HepG2 (cell line): ENCODE data around the gene OR2AT4. TPM values are rescaled to one million over a fixed set of nuclear protein-coding genes. Genes with fewer than 3 reads are reported as not detected.

Experiments used
- ATAC-seq: fragments of 200-7000 bp; cut with Tn5 transposase; 3 replicates; pipeline ENCODE4 v1.9.1; 2020; ENCODE audit warnings: mild to moderate bottlenecking, moderate library complexity
- BruUV-seq: library from RNA; stranded (reverse); fragments of 400-500 nt; replicated peaks from 2 replicates; lab custom pipeline; 2021; lab: Mats Ljungman, UMichigan
- CTCF ChIA-PET: fragments of 300-600 bp; formaldehyde crosslinking; extraction: SDS; loops from one replicate; lab custom pipeline; 2021; ENCODE audit warnings: low total read pairs, inconsistent platforms, low intra/inter-chr PET ratio; lab: Yijun Ruan, JAX
- POLR2A ChIA-PET: fragments of 350-600 bp; sonication (Branson Sonifier 250); formaldehyde crosslinking; loops from one replicate; lab custom pipeline; 2020; ENCODE audit warnings: antibody characterized with exemption, inconsistent platforms; lab: Yijun Ruan, JAX
- DNase-seq: peaks from one replicate; pipeline ENCODE4 v3.0.0-alpha.2; 2015; ENCODE audit warnings: low spot score
- FAIRE-seq: peaks from 3 replicates; lab custom pipeline; 2011; peaks lifted over from hg19 to GRCh38; lab: Jason Lieb, UNC
- H2AFZ ChIP-seq: one replicate; pipeline ENCODE4 v1.6.1; 2011; ENCODE audit warnings: low read length, inconsistent platforms
- H3K27ac ChIP-seq: fragments of 300-600 bp; 3 replicates; pipeline ENCODE4 v1.8.0; 2011; ENCODE audit warnings: mixed run types, mild to moderate bottlenecking, mixed read lengths, low read length, inconsistent platforms; ENCODE audit not compliant: insufficient read depth; ENCODE audit errors: extremely low read length
- H3K27me3 ChIP-seq, 2 experiments: fragments of 200-600 bp in 1 of 2; 2 replicates in 1 of 2; 3 replicates in 1 of 2; pipeline versions ENCODE4 v1.6.0 to v1.8.0; 2011; ENCODE audit warnings: low read length in 2 of 2, mild to moderate bottlenecking in 2 of 2, moderate library complexity in 2 of 2, inconsistent platforms in 1 of 2; ENCODE audit not compliant: insufficient read depth in 2 of 2, control insufficient read depth in 1 of 2
- H3K36me3 ChIP-seq, 2 experiments: fragments of 200-600 bp in 1 of 2; replicated peaks in 1 of 2; 2 replicates in 1 of 2; 3 replicates in 1 of 2; pipeline versions ENCODE4 v1.5.1 to v1.8.0; 2011; ENCODE audit warnings: low read length in 2 of 2, inconsistent platforms in 1 of 2; ENCODE audit not compliant: insufficient read depth in 2 of 2, control insufficient read depth in 1 of 2
- H3K4me1 ChIP-seq: 2 replicates; pipeline ENCODE4 v1.5.1; 2012; ENCODE audit warnings: low read length, inconsistent platforms; ENCODE audit not compliant: insufficient read depth
- H3K4me2 ChIP-seq: 2 replicates; pipeline ENCODE4 v1.6.0; 2011; ENCODE audit warnings: low read depth, low read length, inconsistent platforms
- H3K4me3 ChIP-seq, 3 experiments: fragments of 200-600 bp in 1 of 3; sonication (generic), shearing (Covaris generic) in 1 of 3; replicated peaks in 1 of 3; 2 replicates each; pipeline ENCODE4 v1.5.1; 2011 to 2016; ENCODE audit warnings: low read length in 3 of 3, inconsistent platforms in 2 of 3, low read depth in 2 of 3, mild to moderate bottlenecking in 2 of 3, control low read depth in 1 of 3, mixed read lengths in 1 of 3; ENCODE audit not compliant: insufficient read depth in 1 of 3
- H3K79me2 ChIP-seq: one replicate; pipeline ENCODE4 v1.6.1; 2011; ENCODE audit warnings: low read length, inconsistent platforms; ENCODE audit not compliant: insufficient read depth
- H3K9ac ChIP-seq: 2 replicates; pipeline ENCODE4 v1.6.0; 2011; ENCODE audit warnings: mild to moderate bottlenecking, low read depth, low read length, inconsistent platforms; ENCODE audit not compliant: insufficient read depth
- H3K9me3 ChIP-seq: 2 replicates; pipeline ENCODE4 v1.5.1; 2012; ENCODE audit warnings: mild to moderate bottlenecking, low read length
- H4K20me1 ChIP-seq: 2 replicates; pipeline ENCODE4 v1.6.0; 2011; ENCODE audit warnings: inconsistent platforms, mild to moderate bottlenecking, low read length, moderate library complexity; ENCODE audit not compliant: insufficient read depth
- ARID5B ChIP-seq: IDR thresholded peaks from 2 replicates; pipeline ENCODE4 v1.4.0; 2020; ENCODE audit warnings: mild to moderate bottlenecking, missing genetic modification reagents
- BHLHE40 ChIP-seq: IDR thresholded peaks from 2 replicates; pipeline ENCODE4 v1.6.1; 2011; ENCODE audit warnings: low read length, improper control_type of control experiment
- CBX5 ChIP-seq: sonication (generic); formaldehyde crosslinking; IDR thresholded peaks from 2 replicates; pipeline ENCODE4 v1.4.0; 2020; ENCODE audit warnings: missing genetic modification reagents, borderline replicate concordance
- CEBPG ChIP-seq: IDR thresholded peaks from 2 replicates; pipeline ENCODE4 v1.6.1; 2016
- MED13 ChIP-seq: sonication (generic); formaldehyde crosslinking; IDR thresholded peaks from 2 replicates; pipeline ENCODE4 v1.5.0; 2020; ENCODE audit warnings: missing genetic modification reagents
- MXI1 ChIP-seq: IDR thresholded peaks from 3 replicates; pipeline ENCODE4 v1.6.1; 2012; ENCODE audit warnings: low read depth, low read length, inconsistent platforms, borderline replicate concordance
- MYC ChIP-seq: sonication (generic); formaldehyde crosslinking; IDR thresholded peaks from 2 replicates; pipeline ENCODE4 v1.9.0; 2021; ENCODE audit warnings: missing genetic modification reagents, borderline replicate concordance
- MZF1 ChIP-seq: sonication (generic); formaldehyde crosslinking; IDR thresholded peaks from 2 replicates; pipeline ENCODE4 v1.8.1; 2023; ENCODE audit warnings: mild to moderate bottlenecking, missing genetic modification reagents, borderline replicate concordance
- SNRNP70 ChIP-seq: fragments of 200-400 bp; formaldehyde crosslinking; IDR thresholded peaks from 2 replicates; pipeline ENCODE4 v1.6.1; 2017; ENCODE audit warnings: mild to moderate bottlenecking, low read depth, low read length, moderate library complexity
- TAF15 ChIP-seq: fragments of 200-400 bp; formaldehyde crosslinking; IDR thresholded peaks from one replicate; pipeline ENCODE4 v1.6.1; 2018; ENCODE audit warnings: mild to moderate bottlenecking, low read depth, low read length; ENCODE audit not compliant: poor library complexity, severe bottlenecking
- ZFP36L1 ChIP-seq: sonication (generic); formaldehyde crosslinking; IDR thresholded peaks from 2 replicates; pipeline ENCODE4 v1.8.0; 2022; ENCODE audit warnings: mild to moderate bottlenecking, missing genetic modification reagents, moderate library complexity
- ZNF496 ChIP-seq: sonication (generic); formaldehyde crosslinking; IDR thresholded peaks from 2 replicates; pipeline ENCODE4 v1.8.1; 2023; ENCODE audit warnings: mild to moderate bottlenecking, moderate library complexity, missing genetic modification reagents; ENCODE audit not compliant: insufficient replicate concordance
- ZNF644 ChIP-seq: IDR thresholded peaks from 2 replicates; pipeline ENCODE4 v1.6.1; 2016; ENCODE audit warnings: low read depth
- WGBS: methylation state at CpG from one replicate; pipeline ENCODE4 v1.1.6; 2017; ENCODE audit warnings: low lambda C conversion rate; 5-methylcytosine and 5-hydroxymethylcytosine counted together
- in situ Hi-C: cut with HindIII; loops from 2 replicates; pipeline ENCODE4 v1.10.0; 2017; ENCODE audit warnings: low pct_unique_long_range_greater_than_20kb; ENCODE audit not compliant: extremely low pct_ligation_motif_present
- intact Hi-C: fragments of 100-400 bp; cut with micrococcal nuclease; formaldehyde crosslinking; loops from one replicate; pipeline ENCODE4 v1.10.0; 2022; ENCODE audit not compliant: unreplicated experiment
- polyA plus RNA-seq, 8 experiments: library from polyadenylated mRNA; depleted of rRNA in 3 of 8; stranded (reverse) in 7 of 8; unstranded in 1 of 8; fragments of >200 nt; fragmentation: Illumina TruSeq in 4 of 8; extraction: Trizol in 4 of 8; gene quantifications; 2 replicates each; pipeline versions ENCODE4 v1.2.1 to v1.2.3, GENCODE V29; 2011 to 2016; ENCODE audit warnings: low read depth in 4 of 8, missing spikeins in 1 of 8, mixed read lengths in 1 of 8; ENCODE audit not compliant: insufficient read depth in 1 of 8
- total RNA-seq, 5 experiments: library from RNA; depleted of rRNA; stranded (reverse); fragments of >200 nt; fragmentation: Illumina TruSeq; extraction: Trizol; gene quantifications; 2 replicates each; pipeline ENCODE4 v1.2.3, GENCODE V29; 2016; ENCODE audit warnings: low read depth in 1 of 5

OR2AT4 gene
- total and polyA plus RNA-seq, 2 of the 13 experiments (the other 11 are each of a cell fraction or from before 2014, with no cell fraction given): not detected

GRCh38 chr11:75033916-75034315 is 62.8 kb downstream of the OR2AT4 start:
- no TSS peak for BruUV-seq
- 10% methylated on average over 3 of the region's 3 CpGs for WGBS
- no peak for FAIRE-seq
- no peak for ATAC-seq
- intact Hi-C loops (loop anchor here (5.0 kb wide), 1 partner anchor 108 kb away; no protein-coding TSS in a partner anchor), in situ Hi-C loops (no loop called here)
- no peaks in the 10 kb centered on the region for H4K20me1 ChIP-seq
- ChIA-PET POLR2A (no interaction called here), CTCF (interaction anchor here (3.8 kb wide), 1 partner anchor 104 kb away, joined by 39 read pairs; no protein-coding TSS in a partner anchor)
- H2AFZ ChIP-seq: no peak overlapping the region
- H3K27ac ChIP-seq: no peak overlapping the region
- TF ChIP-seq MXI1 (no peak), CEBPG (no peak), TAF15 (no peak), CBX5 (CRISPR knock-in tag) (no peak), MZF1 (CRISPR knock-in tag) (no peak), BHLHE40 (no peak), MED13 (CRISPR knock-in tag) (no peak), ZNF496 (CRISPR knock-in tag) (no peak), ARID5B (CRISPR knock-in tag) (no peak), ZNF644 (no peak), ZFP36L1 (CRISPR knock-in tag) (no peak), SNRNP70 (no peak), MYC (CRISPR knock-in tag) (no peak)
- H3K4me3 ChIP-seq: no peak overlapping the region
- no peak for DNase-seq
- H3K9me3 ChIP-seq: no peaks in the 10 kb centered on the region
- H3K4me1 ChIP-seq: peaks cover 18% of the 10 kb centered on the region
- H3K36me3 ChIP-seq: no peaks in the 10 kb centered on the region
- no peak overlapping the region for H3K4me2 ChIP-seq
- H3K79me2 ChIP-seq: no peaks in the 10 kb centered on the region
- no peak overlapping the region for H3K9ac ChIP-seq
- H3K27me3 ChIP-seq: no peaks in the 10 kb centered on the region; a peak in 1 of 5 replicates
